Skeletal muscle tissue (tissue), 4 donors: ENCODE results near the gene GSE1. TPM values are rescaled to one million over a fixed set of nuclear protein-coding genes. Genes with fewer than 3 reads are reported as not detected.
A peak's percentile ranks its signal among the peaks of the same experiment; 100 is the strongest.

Experiments
- H3K27ac ChIP-seq: one replicate; pipeline ENCODE4 v1.7.0; 2013; ENCODE audit warnings: mild to moderate bottlenecking, low read depth, low read length, inconsistent platforms
- H3K27me3 ChIP-seq, 3 donors: one replicate each; pipeline ENCODE4 v1.7.0; 2013; ENCODE audit warnings: low read length in 3 of 3; ENCODE audit not compliant: control insufficient read depth in 3 of 3, insufficient read depth in 3 of 3
- H3K36me3 ChIP-seq, 3 donors: one replicate each; pipeline ENCODE4 v1.7.0; 2013; ENCODE audit warnings: low read length in 3 of 3; ENCODE audit not compliant: control insufficient read depth in 3 of 3, insufficient read depth in 3 of 3
- H3K4me1 ChIP-seq, 3 donors: one replicate each; pipeline ENCODE4 v1.7.0; 2013; ENCODE audit warnings: low read length in 3 of 3, mild to moderate bottlenecking in 3 of 3; ENCODE audit not compliant: control insufficient read depth in 3 of 3, insufficient read depth in 3 of 3
- H3K4me3 ChIP-seq, 3 donors: one replicate each; pipeline ENCODE4 v1.7.0; 2013; ENCODE audit warnings: low read length in 3 of 3
- H3K9ac ChIP-seq, 3 donors: one replicate each; pipeline ENCODE4 v1.7.0; 2013; ENCODE audit warnings: low read length in 3 of 3, mild to moderate bottlenecking in 3 of 3, moderate library complexity in 2 of 3, low read depth in 1 of 3
- H3K9me3 ChIP-seq, 3 donors: one replicate each; pipeline ENCODE4 v1.7.0; 2013; ENCODE audit warnings: low read length in 3 of 3; ENCODE audit not compliant: control insufficient read depth in 3 of 3
- total RNA-seq: library from RNA; depleted of rRNA; stranded (reverse); fragments of >200 nt; gene quantifications from one replicate; pipeline ENCODE4 v1.2.3, GENCODE V29; 2014
- donor health status: Osteomylitis.

Gene GSE1
- total RNA-seq, 1 donor from 2014 or later = 27.7 TPM

GRCh38 chr16:85598141-85598540 lies 15.0 kb upstream of the GSE1 start:
- no peak overlapping the region for H3K4me3 ChIP-seq
- no peaks in the 10 kb centered on the region for H3K36me3 ChIP-seq
- no peaks in the 10 kb centered on the region for H3K27me3 ChIP-seq
- no peaks in the 10 kb centered on the region for H3K9me3 ChIP-seq
- H3K27ac ChIP-seq = no peak overlapping the region
- no peak overlapping the region for H3K9ac ChIP-seq
- H3K4me1 ChIP-seq = peaks cover 14 to 25% (median 18%) of the 10 kb centered on the region in 3 donors

- Histone ChIP-seq H3K9ac (no peak overlapping the region), H3K4me3 (no peak overlapping the region), H3K9me3 (no peaks in the 10 kb centered on the region), H3K27me3 (no peaks in the 10 kb centered on the region), H3K36me3 (no peaks in the 10 kb centered on the region), H3K4me1 (peaks cover 13 to 28% (median 20%) of the 10 kb centered on the region in 3 donors), H3K27ac (no peak overlapping the region)
Measured at GRCh38 chr16:85600078-85600477, 13.0 kb upstream of the GSE1 start.

GRCh38 chr16:85600530-85601271 lies 12.4 kb upstream of the GSE1 start:
- no peak overlapping the region for H3K27ac ChIP-seq
- no peak overlapping the region for H3K9ac ChIP-seq
- H3K36me3 ChIP-seq = no peaks in the 10 kb centered on the region
- H3K4me1 ChIP-seq = peaks cover 13 to 28% (median 20%) of the 10 kb centered on the region in 3 donors
- H3K27me3 ChIP-seq = no peaks in the 10 kb centered on the region
- H3K4me3 ChIP-seq = no peak overlapping the region
- H3K9me3 ChIP-seq = no peaks in the 10 kb centered on the region

GRCh38 chr16:85601272-85601639 lies 11.9 kb upstream of the GSE1 start:
- Histone ChIP-seq H3K27me3 (no peaks in the 10 kb centered on the region), H3K36me3 (no peaks in the 10 kb centered on the region), H3K9me3 (no peaks in the 10 kb centered on the region), H3K9ac (no peak overlapping the region), H3K4me3 (no peak overlapping the region), H3K27ac (no peak overlapping the region), H3K4me1 (peaks cover 13 to 28% (median 21%) of the 10 kb centered on the region in 3 donors)

- Histone ChIP-seq H3K4me3 (no peak overlapping the region), H3K9ac (no peak overlapping the region), H3K4me1 (peaks cover 13 to 32% (median 24%) of the 10 kb centered on the region in 3 donors), H3K27ac (peak overlapping the region; percentile 30), H3K36me3 (no peaks in the 10 kb centered on the region), H3K27me3 (no peaks in the 10 kb centered on the region), H3K9me3 (no peaks in the 10 kb centered on the region)
Measured at GRCh38 chr16:85601730-85602401, 11.3 kb upstream of the GSE1 start.

GRCh38 chr16:85602402-85603202 lies 10.5 kb upstream of the GSE1 start:
- Histone ChIP-seq H3K36me3 (no peaks in the 10 kb centered on the region), H3K9me3 (no peaks in the 10 kb centered on the region), H3K4me3 (no peak overlapping the region), H3K4me1 (peaks cover 13 to 32% (median 26%) of the 10 kb centered on the region in 3 donors), H3K27ac (peak overlapping the region; percentile 30), H3K9ac (peak overlapping the region in 2 of 3 donors; percentile 16 to 38), H3K27me3 (no peaks in the 10 kb centered on the region)

GRCh38 chr16:85603203-85603755 lies 9.8 kb upstream of the GSE1 start:
- H3K9me3 ChIP-seq = no peaks in the 10 kb centered on the region
- H3K27ac ChIP-seq = peak overlapping the region; percentile 30
- H3K27me3 ChIP-seq = no peaks in the 10 kb centered on the region
- peaks cover 13 to 32% (median 26%) of the 10 kb centered on the region in 3 donors for H3K4me1 ChIP-seq
- no peaks in the 10 kb centered on the region for H3K36me3 ChIP-seq
- no peak overlapping the region for H3K4me3 ChIP-seq
- H3K9ac ChIP-seq = no peak overlapping the region

- Histone ChIP-seq H3K36me3 (no peaks in the 10 kb centered on the region), H3K9ac (no peak overlapping the region), H3K27ac (no peak overlapping the region), H3K9me3 (no peaks in the 10 kb centered on the region), H3K27me3 (no peaks in the 10 kb centered on the region), H3K4me3 (no peak overlapping the region), H3K4me1 (peaks cover 13 to 37% (median 29%) of the 10 kb centered on the region in 3 donors)
Measured at GRCh38 chr16:85604145-85604705, 8.9 kb upstream of the GSE1 start.

GRCh38 chr16:85605051-85605911 lies 7.8 kb upstream of the GSE1 start:
- Histone ChIP-seq H3K4me3 (no peak overlapping the region), H3K9me3 (no peaks in the 10 kb centered on the region), H3K27ac (no peak overlapping the region), H3K9ac (no peak overlapping the region), H3K4me1 (peaks cover 16 to 33% (median 24%) of the 10 kb centered on the region in 3 donors), H3K27me3 (no peaks in the 10 kb centered on the region), H3K36me3 (no peaks in the 10 kb centered on the region)
